A673 (cell line): ENCODE results near the gene HS6ST2. TPM values are rescaled to one million over a fixed set of nuclear protein-coding genes. Genes with fewer than 3 reads are reported as not detected.

Experiments
- BruUV-seq: library from RNA; stranded (reverse); fragments of 400-500 nt; replicated peaks from 2 replicates; lab custom pipeline; 2021; lab: Mats Ljungman, UMichigan
- CTCF ChIA-PET: fragments of 300-600 bp; sonication (Branson Sonifier 250); formaldehyde crosslinking; loops from one replicate; lab custom pipeline; 2022; ENCODE audit warnings: antibody characterized with exemption; lab: Charles Lee
- POLR2A ChIA-PET: fragments of 300-600 bp; sonication (Branson Sonifier 250); formaldehyde crosslinking; loops from one replicate; lab custom pipeline; 2022; ENCODE audit warnings: antibody characterized with exemption; ENCODE audit not compliant: low non-redundant PET; lab: Charles Lee
- DNase-seq: peaks from one replicate; pipeline ENCODE4 v3.0.0-alpha.2; 2015; ENCODE audit warnings: low spot score
- H3K27ac ChIP-seq: fragments of 200-600 bp; sonication (generic); 2 replicates; pipeline ENCODE4 v1.5.1; 2016; ENCODE audit warnings: mixed run types, low read depth, mild to moderate bottlenecking, mixed read lengths, antibody characterized with exemption, low read length; ENCODE audit not compliant: poor library complexity, severe bottlenecking
- H3K27me3 ChIP-seq: fragments of 200-600 bp; sonication (generic); replicated peaks from 2 replicates; pipeline ENCODE4 v1.6.1; 2017; ENCODE audit warnings: mixed run types, low read depth, mild to moderate bottlenecking, mixed read lengths, antibody characterized with exemption, low read length; ENCODE audit not compliant: insufficient read depth, poor library complexity
- H3K36me3 ChIP-seq: fragments of 200-600 bp; sonication (generic); 2 replicates; pipeline ENCODE4 v1.6.1; 2016; ENCODE audit warnings: mixed run types, mild to moderate bottlenecking, mixed read lengths, antibody characterized with exemption, low read length; ENCODE audit not compliant: insufficient read depth, poor library complexity, severe bottlenecking
- H3K4me1 ChIP-seq: fragments of 200-600 bp; sonication (generic); 2 replicates; pipeline ENCODE4 v1.6.1; 2017; ENCODE audit warnings: mixed run types, mild to moderate bottlenecking, mixed read lengths, antibody characterized with exemption, low read length; ENCODE audit not compliant: insufficient read depth, poor library complexity, severe bottlenecking
- H3K4me3 ChIP-seq: fragments of 200-600 bp; sonication (generic); 2 replicates; pipeline ENCODE4 v1.5.1; 2016; ENCODE audit warnings: low read depth, mixed run types, mild to moderate bottlenecking, mixed read lengths, low read length; ENCODE audit not compliant: poor library complexity, severe bottlenecking
- H3K9me3 ChIP-seq: fragments of 200-600 bp; sonication (generic); 2 replicates; pipeline ENCODE4 v1.6.1; 2016; ENCODE audit warnings: mixed run types, low read depth, mild to moderate bottlenecking, mixed read lengths, antibody characterized with exemption, low read length; ENCODE audit not compliant: poor library complexity, severe bottlenecking
- EZH2 ChIP-seq: fragments of 200-600 bp; sonication (generic); IDR thresholded peaks from 2 replicates; pipeline ENCODE4 v1.6.1; 2017; ENCODE audit warnings: borderline replicate concordance, low read depth, mild to moderate bottlenecking, mixed read lengths, antibody characterized with exemption, low read length; ENCODE audit not compliant: poor library complexity, severe bottlenecking
- intact Hi-C: fragments of 100-400 bp; cut with micrococcal nuclease; formaldehyde crosslinking; loops from one replicate; pipeline ENCODE4 v1.10.0; 2022; ENCODE audit not compliant: unreplicated experiment
- total RNA-seq: library from RNA; stranded (reverse); gene quantifications from 2 replicates; pipeline ENCODE4 v1.2.3, GENCODE V29; 2021
- TF ChIP-seq, protein P1 (sequence below): fragments of 300-800, 200-600 bp; sonication (generic); conservative IDR thresholded peaks from 2 replicates; pipeline ENCODE4 v1.5.1; 2017; ENCODE audit warnings: low read depth, mild to moderate bottlenecking, antibody characterized with exemption, low read length, moderate library complexity, mixed read lengths

HS6ST2 gene
- total RNA-seq, 1 experiment from 2014 or later = 6.9 TPM

DNA sequence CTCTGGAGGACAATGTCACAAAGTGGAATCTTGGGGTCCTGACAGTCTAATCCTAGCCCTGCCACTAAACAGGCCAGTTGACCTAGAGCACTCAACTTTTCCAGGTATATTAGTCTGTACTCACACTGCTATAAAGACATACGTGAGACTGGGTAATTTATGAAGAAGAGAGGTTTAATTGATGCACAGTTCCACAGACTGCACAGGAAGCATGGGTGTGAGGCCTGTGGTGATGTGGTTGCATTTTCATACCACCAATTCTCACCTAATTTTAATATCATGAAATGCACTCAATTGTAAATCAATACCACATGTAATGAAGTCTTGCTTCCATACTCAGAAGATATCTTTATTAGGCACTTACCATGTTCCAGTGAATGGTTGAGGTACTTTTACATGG, 192.0 kb downstream of the HS6ST2 start:
- Histone ChIP-seq H3K27ac (no peak overlapping the region), H3K36me3 (no peaks in the 10 kb centered on the region), H3K4me3 (no peak overlapping the region), H3K27me3 (no peaks in the 10 kb centered on the region), H3K9me3 (no peaks in the 10 kb centered on the region), H3K4me1 (no peaks in the 10 kb centered on the region)
- no TSS peak for BruUV-seq
- no peak for TF ChIP-seq EZH2
- TF ChIP-seq, protein P1, sequence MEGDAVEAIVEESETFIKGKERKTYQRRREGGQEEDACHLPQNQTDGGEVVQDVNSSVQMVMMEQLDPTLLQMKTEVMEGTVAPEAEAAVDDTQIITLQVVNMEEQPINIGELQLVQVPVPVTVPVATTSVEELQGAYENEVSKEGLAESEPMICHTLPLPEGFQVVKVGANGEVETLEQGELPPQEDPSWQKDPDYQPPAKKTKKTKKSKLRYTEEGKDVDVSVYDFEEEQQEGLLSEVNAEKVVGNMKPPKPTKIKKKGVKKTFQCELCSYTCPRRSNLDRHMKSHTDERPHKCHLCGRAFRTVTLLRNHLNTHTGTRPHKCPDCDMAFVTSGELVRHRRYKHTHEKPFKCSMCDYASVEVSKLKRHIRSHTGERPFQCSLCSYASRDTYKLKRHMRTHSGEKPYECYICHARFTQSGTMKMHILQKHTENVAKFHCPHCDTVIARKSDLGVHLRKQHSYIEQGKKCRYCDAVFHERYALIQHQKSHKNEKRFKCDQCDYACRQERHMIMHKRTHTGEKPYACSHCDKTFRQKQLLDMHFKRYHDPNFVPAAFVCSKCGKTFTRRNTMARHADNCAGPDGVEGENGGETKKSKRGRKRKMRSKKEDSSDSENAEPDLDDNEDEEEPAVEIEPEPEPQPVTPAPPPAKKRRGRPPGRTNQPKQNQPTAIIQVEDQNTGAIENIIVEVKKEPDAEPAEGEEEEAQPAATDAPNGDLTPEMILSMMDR = no peak
- POLR2A ChIA-PET = interaction anchor here (0.7 kb wide), 1 partner anchor 1616 kb away, joined by 3 read pairs; no protein-coding TSS in a partner anchor
- no peak for DNase-seq
- intact Hi-C loops = no loop called here
- CTCF ChIA-PET = no interaction called here

DNA sequence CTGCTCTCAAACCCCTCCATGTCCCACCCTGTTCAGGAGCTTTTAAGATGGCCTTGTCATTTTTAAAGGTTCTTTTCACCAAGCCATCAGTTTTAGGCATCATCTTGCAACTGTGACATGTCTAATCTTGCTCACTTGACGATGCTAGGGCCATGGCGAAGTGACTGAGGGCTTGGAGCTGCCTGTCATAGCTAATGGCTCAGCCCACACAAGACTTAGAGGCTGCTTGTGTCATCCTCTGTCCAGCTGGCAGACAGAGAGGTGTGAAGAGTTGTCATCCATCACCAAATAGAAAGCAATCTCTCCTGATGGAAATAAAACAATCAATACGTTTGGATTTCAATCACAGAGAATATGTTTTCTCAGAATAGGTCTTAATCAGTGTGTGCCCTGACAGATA, 194.9 kb downstream of the HS6ST2 start:
- intact Hi-C loops = no loop called here
- BruUV-seq = no TSS peak
- Histone ChIP-seq H3K27me3 (no peaks in the 10 kb centered on the region), H3K9me3 (no peaks in the 10 kb centered on the region), H3K4me1 (no peaks in the 10 kb centered on the region), H3K27ac (no peak overlapping the region), H3K36me3 (no peaks in the 10 kb centered on the region), H3K4me3 (no peak overlapping the region)
- TF ChIP-seq EZH2 = no peak
- TF ChIP-seq, protein P1 = no peak
- no peak for DNase-seq
- CTCF ChIA-PET = interaction anchor here (0.5 kb wide), 1 partner anchor 23 kb away, joined by 4 read pairs; no protein-coding TSS in a partner anchor
- POLR2A ChIA-PET = no interaction called here

DNA sequence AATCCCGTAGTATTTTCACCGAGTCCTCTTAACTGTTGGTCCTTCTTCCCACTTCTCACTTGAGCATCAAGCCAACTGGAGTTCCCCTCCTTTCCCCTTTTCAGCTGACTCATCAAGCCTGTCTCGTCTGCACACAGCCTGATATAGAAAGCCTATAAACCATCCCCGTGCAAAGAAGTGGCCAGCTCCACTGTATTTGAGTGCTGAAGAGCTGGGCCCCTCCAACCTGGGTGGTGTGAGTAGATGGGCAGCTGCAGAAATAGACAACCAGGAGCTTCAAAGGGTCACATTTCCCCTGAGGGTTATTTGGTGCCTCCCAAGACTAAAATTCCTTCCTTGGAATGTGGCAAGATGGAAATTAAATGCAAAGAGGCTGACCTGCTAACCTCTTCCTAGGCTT, 199.7 kb downstream of the HS6ST2 start:
- ChIA-PET CTCF (no interaction called here), POLR2A (no interaction called here)
- no TSS peak for BruUV-seq
- H3K27ac ChIP-seq = no peak overlapping the region
- H3K9me3 ChIP-seq = no peaks in the 10 kb centered on the region
- H3K4me3 ChIP-seq = no peak overlapping the region
- no peaks in the 10 kb centered on the region for H3K4me1 ChIP-seq
- TF ChIP-seq EZH2 = no peak
- TF ChIP-seq, protein P1 = no peak
- DNase-seq = no peak
- H3K27me3 ChIP-seq = no peaks in the 10 kb centered on the region
- intact Hi-C loops = no loop called here
- H3K36me3 ChIP-seq = no peaks in the 10 kb centered on the region
